ENCODE measurements around the gene FGF23.
A peak's percentile ranks its signal among the peaks of the same experiment; 100 is the strongest.

FGF23 gene

DNA sequence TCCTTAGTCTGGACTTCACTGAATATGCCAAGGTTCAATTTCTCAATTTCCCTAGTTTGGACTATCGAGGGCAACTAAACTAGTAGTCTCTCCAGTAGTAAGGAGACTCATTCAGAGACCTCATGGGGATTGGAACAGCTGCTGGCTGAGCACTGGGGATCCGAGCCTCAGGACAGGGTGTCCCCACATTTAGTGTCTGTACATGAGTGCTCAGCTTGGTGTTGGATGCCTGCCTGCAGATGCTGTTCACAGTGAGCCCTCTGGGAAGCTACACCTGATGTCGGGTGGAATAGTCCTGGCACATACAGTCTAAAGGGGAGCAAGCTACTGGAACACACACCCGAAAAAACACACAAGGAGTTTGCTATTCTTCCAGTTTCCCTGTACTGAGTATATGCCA is 820 bp upstream of the FGF23 start:
- no peak for DNase-seq

DNA sequence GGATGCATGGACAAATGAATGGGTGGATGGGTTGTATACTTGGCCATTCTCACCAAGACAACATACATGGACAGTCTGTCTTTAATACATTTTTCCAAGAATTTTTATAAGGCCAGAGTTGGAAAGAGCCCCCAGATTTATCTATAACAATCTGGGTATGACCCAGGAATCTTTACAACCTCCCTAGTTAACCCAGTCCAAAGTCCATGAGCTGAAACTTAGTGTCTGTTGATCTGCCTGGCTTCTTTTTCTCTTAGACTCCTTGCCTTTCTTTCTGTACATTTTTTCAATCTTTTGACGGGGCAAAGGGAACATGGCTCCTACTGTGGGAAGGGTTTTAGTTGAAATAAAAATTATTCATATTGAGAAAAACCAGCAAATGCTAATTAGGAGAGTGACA is 740 bp downstream of the FGF23 start:
- DNase-seq = no peak

DNA sequence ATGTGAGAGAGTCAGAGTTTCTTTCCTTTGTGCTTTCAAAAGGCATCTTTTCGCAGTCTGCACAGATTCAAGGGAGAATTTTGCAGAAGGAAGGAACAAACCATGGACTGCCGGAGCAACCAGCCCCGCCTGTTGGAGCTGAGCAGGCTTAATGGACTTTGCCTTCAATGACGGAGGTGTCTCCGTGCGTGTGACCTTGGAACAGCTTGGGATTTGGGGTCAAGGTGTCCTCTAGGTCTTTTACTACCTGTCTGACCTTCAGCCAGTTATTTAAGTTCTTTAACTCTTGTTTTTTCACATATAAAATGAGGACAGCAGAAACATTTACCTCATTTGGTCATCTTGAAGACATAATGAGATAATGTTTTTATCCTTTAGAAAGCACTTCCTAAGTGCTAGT is 4.1 kb downstream of the FGF23 start:
- no peak for DNase-seq

DNA sequence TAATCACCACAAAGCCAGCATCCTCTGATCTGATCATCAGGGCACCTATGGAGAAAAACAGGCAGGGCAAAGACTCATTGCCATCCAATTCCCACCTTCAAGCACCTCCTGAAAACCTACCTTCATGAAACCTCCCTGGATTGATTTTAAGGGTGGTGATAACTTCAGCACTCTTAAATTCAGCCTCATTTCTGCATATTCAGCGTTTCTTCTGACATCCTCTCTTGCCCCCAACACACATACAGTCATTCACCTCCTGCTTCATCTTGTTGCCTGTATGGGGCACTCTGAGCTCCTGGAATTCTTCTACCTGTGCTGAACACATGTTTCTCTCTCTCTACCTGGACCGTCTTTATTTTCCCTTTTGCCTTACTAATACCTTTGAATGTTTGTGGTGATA is 6.9 kb downstream of the FGF23 start:
- no peak for DNase-seq

DNA sequence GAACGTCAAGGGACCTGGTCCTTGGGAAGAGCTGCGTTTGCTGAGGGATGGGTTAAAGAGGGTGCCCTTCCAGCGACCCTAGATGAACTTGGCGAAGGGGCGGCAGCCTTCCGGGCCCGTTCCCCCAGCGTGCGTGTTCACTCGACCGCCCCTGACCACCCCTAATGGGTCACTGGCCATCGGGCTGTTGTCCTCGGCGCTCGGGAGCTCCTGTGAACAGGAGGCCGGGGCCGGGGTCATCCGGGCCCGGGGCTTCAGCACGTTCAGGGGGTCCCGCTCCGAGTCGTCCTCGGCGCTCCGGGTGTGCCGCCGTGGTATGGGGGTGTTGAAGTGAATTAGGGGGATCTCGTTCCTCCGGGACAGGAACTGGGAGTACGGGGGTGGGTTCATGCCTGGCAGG is 9.2 kb downstream of the FGF23 start:
- no peak for DNase-seq

DNA sequence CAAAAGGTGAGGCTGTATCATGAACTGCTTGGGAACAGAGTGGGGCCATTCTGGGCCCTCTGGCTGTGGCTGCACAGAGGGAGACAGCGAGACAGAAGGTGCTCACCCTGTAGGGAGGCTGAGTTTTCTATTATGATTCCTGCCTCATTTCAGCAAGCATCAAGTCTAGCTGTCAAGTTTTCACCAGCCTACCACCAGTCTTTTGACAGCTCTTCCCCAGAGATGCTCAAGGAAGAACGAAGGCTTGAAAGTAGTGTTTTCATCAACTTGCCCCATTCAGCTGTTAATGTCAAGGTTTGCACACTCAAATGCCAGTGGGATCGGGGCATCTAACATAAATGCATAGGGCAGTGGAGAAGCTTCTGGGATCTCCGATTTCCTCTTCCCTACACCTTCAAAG is 10.0 kb downstream of the FGF23 start:
- no peak for DNase-seq

DNA sequence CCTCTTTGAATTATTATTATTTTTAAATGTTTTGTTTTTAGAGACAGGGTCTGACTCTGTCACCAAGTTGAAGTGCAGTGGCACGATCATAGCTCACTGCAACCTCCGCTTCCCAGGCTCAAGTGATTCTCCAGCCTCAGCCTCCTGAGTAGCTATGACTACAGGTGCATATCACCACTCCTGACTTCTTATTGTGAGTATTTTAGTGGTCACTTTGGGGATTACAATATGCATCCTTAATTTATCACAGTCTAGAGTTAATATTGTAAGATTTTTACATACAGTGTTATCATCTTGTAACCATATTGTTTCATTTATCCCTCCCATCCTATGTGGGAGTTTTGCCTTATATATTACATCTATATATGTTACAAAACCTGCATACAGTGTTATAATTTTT is 13.4 kb downstream of the FGF23 start:
- no peak for DNase-seq

DNA sequence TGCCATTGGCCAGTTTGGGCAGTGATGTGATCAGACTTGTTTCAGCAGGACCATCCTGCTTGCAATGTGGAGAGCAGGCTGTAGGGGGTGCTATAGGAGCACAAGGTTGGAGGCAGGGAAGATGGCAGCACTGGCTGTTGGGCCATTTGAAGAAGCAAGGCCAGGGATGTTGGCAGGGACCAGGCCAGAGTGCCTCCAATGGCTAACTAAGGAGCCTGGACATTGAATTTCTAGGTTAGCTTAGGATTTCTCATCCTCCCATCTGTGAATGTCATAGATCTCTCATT is 23.5 kb downstream of the FGF23 start:
- no peak for DNase-seq

DNA sequence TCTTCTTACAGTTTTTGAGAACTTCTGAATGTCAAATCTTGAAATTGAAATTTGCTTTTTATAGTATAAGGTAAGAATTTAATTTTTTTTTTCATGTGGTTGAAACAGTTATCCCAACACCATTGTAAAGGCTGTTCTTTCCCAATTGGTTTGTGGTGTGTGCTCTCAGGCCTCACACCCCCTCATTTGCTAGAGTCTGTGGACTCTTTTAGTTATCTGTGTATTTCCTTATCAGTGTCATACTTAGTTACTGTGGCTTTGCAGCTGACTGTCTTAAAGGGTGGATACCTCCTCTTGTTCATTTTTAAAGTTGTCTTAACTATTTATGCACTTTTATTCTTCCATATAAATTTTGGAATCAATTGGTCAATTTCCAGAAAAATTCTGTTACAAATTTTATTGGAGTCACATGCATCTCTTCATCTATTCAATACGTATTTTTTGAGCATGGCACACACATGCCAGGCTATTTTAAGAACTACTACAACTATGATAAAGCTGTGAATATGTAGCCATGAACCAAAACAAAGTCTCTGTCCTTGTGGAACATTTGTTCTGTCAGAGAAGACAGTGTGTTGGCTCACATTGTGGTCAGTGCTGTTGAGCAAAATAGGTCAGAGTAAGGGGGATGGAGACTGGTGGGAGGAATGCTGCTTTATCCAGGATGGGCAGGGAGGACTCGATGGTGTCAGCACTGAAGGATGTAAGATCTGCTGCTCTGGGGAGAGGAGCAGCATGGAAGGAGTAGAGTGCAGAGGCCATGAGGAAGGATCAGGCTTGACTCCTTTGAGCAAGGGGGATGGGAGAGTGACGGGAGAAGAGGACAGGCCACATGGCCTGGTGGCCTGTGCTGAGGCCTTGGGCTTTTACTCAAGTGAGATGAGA is 24.1 kb downstream of the FGF23 start:
- no peak for DNase-seq

DNA sequence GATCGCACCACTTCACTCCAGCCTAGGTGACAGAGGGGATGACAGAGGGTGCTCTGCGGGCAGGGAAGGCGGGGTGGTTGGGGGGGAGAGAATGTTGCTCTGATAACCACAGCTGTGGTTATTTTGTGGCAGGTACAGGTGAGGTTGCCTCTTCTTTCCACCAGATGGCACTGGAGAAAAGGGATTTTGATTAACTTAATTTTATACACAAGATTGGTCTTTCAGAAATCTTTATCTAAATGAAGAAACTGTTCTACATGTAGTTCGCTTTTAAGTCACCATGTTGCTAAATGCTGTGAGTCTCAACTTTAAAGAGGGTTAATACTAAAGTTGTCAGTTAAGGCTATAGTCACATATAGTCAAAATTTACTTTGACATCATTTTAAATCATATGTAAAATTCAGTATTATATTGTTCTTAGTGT is 25.7 kb downstream of the FGF23 start:
- DNase-seq = no peak

DNA sequence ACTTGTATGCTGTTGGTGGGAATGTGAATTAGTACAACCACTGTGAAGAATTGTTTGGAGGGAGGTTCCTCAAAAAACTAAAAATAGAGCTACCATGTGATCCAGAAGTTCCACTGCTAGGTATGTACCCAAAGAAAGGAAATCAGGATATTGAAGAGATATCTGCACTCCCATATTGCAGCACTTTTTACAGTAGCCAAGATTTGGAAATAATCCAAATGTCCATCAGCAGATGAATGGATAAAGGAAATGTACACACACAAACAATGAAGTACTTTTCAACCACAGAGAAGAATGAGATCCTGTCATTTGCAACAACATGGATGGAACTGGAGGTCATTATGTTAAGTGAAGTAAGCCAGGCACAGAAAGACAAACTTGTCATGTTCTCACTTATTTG is 32.6 kb downstream of the FGF23 start:
- DNase-seq = no peak

DNA sequence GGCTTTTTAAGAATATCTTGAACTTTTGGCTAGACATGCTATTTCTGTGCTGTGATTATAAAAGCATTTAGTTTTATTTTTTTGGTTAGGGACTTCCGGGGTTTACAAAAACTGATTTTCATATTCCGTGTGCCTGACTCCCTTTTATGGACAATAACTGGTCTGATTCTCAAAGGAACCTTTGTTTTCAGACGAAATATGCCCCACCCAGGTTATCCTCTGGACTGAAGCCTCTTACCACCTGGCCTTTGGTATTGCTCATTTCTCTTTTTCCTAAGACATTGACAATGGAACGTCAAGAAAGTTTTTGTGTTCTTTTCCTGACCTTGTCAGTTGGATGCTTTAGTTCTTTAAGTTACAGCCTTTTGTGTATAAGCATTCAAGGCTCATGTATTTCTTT is 47.7 kb downstream of the FGF23 start:
- DNase-seq = no peak

DNA sequence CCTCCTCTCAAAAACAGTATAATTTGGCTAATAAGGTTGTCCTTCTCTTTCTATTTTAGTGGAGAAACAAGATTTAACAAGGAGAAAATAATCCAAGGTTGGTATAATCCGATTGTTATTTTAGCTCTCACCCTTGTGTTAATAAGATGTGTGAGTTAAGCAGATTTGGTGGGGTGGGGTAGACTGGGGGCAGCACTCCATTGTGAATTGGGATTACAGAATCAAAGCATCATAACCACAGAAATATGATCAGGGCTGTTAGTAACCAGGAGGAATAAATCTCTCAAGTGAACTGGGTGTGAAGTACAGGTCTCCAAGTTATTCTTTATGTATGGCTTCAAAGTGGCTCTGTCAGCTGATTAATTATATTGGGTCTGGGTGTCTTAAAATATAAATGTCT is 48.3 kb downstream of the FGF23 start:
- DNase-seq = no peak

DNA sequence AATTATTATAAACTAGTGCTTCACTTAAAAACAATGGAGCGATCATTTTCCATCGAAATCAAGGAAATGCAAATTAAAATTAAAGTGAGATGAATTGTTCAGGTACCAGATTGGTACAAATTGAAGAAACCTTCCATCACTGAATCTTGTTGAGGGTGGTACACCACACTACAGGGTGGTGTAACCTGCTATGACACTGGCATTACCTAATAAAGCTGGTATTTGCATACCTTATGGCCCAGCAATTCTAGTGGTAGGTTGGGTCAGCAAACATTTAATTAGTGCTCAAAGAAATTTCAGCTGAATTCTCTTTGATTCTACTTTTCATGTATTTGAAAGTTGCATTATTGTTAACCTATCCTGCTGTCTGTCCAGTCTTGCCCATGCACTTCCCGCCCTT is 49.3 kb downstream of the FGF23 start:
- DNase-seq = no peak

DNA sequence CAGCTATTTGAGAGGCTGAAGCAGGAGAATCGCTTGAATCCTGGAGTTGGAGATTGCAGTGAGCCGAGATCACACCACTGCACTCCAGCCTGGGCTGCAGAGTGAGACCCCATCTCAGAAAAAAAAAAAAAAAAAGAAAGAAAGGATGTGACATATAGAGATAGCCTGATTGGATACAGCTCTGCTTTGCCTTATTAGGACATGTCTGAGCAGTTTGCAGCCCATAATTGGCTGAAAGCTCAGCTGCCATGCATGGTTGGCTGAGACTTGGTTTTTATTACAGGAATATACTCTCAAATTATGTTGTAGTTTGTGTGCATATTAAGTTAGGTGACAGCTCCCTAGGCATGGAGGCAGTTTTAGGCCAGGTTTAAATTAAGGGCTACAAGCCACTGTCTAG is 52.2 kb downstream of the FGF23 start:
- DNase-seq = no peak

DNA sequence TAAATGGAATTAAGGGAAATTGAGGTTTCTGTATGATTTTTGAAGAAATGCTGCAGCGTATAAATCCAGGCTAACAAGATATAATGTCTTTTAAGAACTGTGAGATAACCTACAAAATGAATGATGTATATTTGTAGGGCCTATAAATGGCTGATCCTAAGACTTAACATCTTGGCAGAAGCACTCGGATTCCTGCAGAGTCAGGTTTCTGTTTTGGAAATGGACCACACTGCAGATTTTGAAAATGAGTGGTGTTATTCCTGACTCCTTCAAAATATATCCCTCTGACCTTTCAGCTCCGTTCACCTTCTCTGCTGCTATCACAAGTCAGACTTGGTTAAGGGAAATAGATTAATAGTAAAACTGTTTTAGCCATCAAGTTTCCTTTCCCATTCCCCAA is 53.5 kb downstream of the FGF23 start:
- DNase-seq = no peak

DNA sequence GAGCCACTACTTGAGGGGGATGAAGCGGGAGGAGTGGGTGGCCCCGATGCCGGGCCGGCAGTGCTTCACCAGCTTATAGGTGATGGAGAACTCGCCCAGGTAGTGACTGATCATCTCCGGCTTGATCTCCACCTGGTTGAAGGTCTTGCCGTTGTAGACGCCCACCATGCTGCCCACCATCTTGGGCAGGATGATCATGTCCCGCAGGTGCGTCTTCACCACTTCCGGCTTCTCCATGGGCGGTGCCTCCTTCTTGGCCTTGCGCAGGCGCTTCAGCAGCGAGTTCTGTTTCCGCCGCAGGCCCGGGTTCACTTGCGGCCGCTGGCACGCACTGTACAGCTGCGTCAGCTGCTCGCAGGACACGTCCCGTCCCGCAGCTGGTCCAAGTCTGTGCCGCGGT is 55.1 kb downstream of the FGF23 start:
- DNase-seq = no peak

DNA sequence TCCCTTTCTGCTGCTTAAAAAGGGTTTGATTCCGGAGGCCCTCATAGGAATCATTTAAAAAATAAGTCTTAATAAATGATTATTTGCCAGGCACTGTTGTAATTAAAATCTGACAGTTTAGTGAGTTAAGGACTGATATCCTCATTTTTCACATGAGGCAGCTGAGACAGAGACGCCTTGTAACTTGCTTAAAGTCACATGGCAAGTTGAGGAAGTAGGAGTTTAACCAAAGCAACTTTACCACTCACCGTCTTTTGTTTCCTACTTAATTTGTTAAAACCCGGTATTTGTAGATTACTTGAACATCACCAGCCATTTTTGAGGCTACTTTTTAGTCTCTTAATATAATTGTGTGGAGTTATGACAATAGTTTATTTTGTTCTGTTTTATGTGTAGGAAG is 56.1 kb downstream of the FGF23 start:
- no peak for DNase-seq

DNA sequence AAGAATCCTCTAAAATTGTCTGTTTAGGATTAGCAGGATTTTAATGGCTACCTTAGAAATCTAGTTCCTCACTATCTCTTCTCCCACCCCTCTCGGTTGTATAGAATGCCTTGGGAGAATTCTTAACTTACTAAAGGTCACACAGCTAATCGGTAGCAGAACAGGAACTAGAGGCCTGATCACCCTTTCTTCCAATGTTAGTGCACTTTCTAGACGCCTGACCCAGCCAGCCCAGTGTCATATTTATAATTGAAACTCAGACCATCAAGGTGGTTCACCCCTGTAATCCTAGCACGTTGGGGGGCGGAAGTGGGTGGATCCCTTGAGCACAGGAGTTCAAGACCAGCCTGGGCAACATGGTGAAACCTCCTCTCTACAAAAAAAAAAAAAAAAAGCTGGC is 56.8 kb downstream of the FGF23 start:
- DNase-seq = no peak

DNA sequence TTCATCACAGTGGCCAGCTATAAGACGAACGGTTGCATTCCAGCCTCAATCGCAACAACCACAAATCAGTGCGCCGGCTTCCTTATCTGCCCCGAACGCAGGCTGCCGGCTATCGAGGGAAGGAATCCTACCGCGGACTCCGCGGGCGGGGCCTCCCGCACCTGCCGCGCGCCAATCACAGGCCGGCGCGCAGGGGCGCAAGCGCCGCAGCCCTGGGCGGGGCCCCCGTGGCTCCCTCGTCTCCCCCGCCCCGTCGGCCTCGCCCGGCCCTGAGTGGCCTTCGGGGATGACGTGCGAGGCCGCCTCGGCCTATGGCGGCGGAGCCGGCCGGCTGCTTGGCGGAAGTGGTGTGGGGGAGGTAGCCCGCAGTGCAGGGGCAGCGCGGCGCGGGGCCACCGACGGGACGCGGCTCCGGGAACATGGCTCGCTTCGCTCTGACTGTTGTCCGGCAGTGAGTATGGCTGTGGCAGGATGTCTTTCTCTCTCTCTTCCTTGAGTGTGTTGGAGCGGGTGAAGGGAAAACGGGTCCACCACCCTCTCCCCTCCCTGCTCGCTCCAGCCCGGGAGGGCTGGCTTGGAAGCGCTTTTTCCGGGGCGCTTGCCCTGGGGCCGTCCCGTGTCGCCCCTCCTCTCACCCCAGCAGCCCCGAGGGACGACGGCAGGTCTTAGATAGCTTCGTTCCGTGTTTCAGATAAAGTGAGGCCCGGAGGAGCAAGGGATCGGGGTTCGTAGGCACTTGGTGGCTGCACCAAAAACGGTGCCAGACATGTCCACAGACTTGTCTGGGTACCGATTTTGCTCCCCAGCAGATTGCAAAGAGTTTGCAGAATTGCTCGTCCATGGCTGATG is 58.4 kb downstream of the FGF23 start, which contains the start of gene TIGAR:
Gene TIGAR, plus strand, starts transcription at position 361 of the 849 bp plus-strand sequence. Its CDS starts 59 bp downstream, at position 420.
- peak; percentile 89 for DNase-seq

DNA sequence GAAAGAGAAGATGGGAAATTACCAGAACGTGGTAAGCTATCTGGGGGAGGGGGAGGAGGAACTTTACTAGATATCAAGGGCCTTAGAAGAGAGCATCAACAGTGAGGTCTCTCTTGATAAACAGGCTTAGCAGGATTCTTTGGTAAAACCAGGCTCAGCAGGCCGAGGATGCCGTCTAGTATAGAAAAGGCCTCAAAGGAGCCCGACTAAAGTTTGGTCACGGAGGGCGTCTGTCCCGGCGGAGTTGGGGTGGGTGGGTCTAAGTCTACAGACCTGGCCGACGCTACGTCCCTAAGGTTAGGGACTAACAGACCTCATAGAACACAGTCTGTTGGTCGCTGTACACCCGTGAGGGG is 59.0 kb downstream of the FGF23 start:
- DNase-seq = peak; percentile 31

All from DMS153 (cell line).